RWPE2 (cell line): ENCODE results near the gene REPS1.

Experiments
- ATAC-seq: fragments of 200-7000 bp; cut with Tn5 transposase; 3 replicates; pipeline ENCODE4 v1.9.1; 2021; ENCODE audit warnings: low read depth
- DNase-seq: peaks from one replicate; pipeline ENCODE4 v3.0.0-alpha.2; 2020; ENCODE audit warnings: low spot score
- H3K27ac ChIP-seq: fragments of 450-650 bp; 2 replicates; pipeline ENCODE4 v1.5.1; 2017; ENCODE audit warnings: mild to moderate bottlenecking; ENCODE audit not compliant: poor library complexity, severe bottlenecking
- H3K27me3 ChIP-seq: fragments of 250-450 bp; sonication (Bioruptor Pico); 2 replicates; pipeline ENCODE4 v1.5.1; 2021; ENCODE audit warnings: mild to moderate bottlenecking, moderate library complexity; ENCODE audit not compliant: insufficient read depth, poor library complexity, severe bottlenecking
- H3K36me3 ChIP-seq: fragments of 250-450 bp; sonication (Bioruptor Pico); 2 replicates; pipeline ENCODE4 v1.5.1; 2020; ENCODE audit warnings: low read depth, mild to moderate bottlenecking, moderate library complexity
- H3K4me1 ChIP-seq: fragments of 250-450 bp; sonication (Bioruptor Pico); 2 replicates; pipeline ENCODE4 v1.5.1; 2021; ENCODE audit warnings: mild to moderate bottlenecking, moderate library complexity; ENCODE audit not compliant: insufficient read depth, poor library complexity, severe bottlenecking
- H3K4me3 ChIP-seq: fragments of 250-450 bp; sonication (Bioruptor Pico); 2 replicates; pipeline ENCODE4 v1.5.1; 2021; ENCODE audit warnings: mild to moderate bottlenecking, moderate library complexity; ENCODE audit not compliant: severe bottlenecking
- H3K9me3 ChIP-seq: fragments of 250-450 bp; sonication (Bioruptor Pico); 2 replicates; pipeline ENCODE4 v1.5.1; 2021; ENCODE audit warnings: mild to moderate bottlenecking, moderate library complexity; ENCODE audit not compliant: severe bottlenecking
- CTCF ChIP-seq: fragments of 450-650 bp; IDR thresholded peaks from one replicate; pipeline ENCODE4 v1.5.1; 2017; ENCODE audit warnings: mild to moderate bottlenecking, moderate library complexity; ENCODE audit not compliant: poor library complexity, severe bottlenecking

Gene REPS1

GRCh38 chr6:138971601-138972000, 16.5 kb downstream of the REPS1 start:
- Histone ChIP-seq H3K27me3 (no peaks in the 10 kb centered on the region), H3K4me1 (peaks cover 53% of the 10 kb centered on the region), H3K4me3 (no peak overlapping the region), H3K36me3 (no peaks in the 10 kb centered on the region), H3K9me3 (no peaks in the 10 kb centered on the region), H3K27ac (peak overlapping the region; percentile 96)
- ATAC-seq: peak; percentile 15; the same call in 2 of the 3 replicates
- no peak for TF ChIP-seq CTCF
- DNase-seq: no peak

GRCh38 chr6:138970856-138971425, 17.1 kb downstream of the REPS1 start:
- peak; percentile 59 for DNase-seq
- peak overlapping the region; percentile 96 for H3K27ac ChIP-seq
- peak; percentile 93 for ATAC-seq
- no peaks in the 10 kb centered on the region for H3K27me3 ChIP-seq
- no peak for TF ChIP-seq CTCF
- no peaks in the 10 kb centered on the region for H3K36me3 ChIP-seq
- no peak overlapping the region for H3K4me3 ChIP-seq
- H3K9me3 ChIP-seq: no peaks in the 10 kb centered on the region
- H3K4me1 ChIP-seq: peaks cover 53% of the 10 kb centered on the region

GRCh38 chr6:138970159-138970558, 17.9 kb downstream of the REPS1 start:
- no peak for TF ChIP-seq CTCF
- H3K4me3 ChIP-seq: no peak overlapping the region
- peaks cover 49% of the 10 kb centered on the region for H3K4me1 ChIP-seq
- no peaks in the 10 kb centered on the region for H3K9me3 ChIP-seq
- H3K27ac ChIP-seq: peak overlapping the region; percentile 96
- ATAC-seq: no peak
- DNase-seq: no peak
- no peaks in the 10 kb centered on the region for H3K36me3 ChIP-seq
- H3K27me3 ChIP-seq: no peaks in the 10 kb centered on the region

GRCh38 chr6:138966870-138967269, 21.2 kb downstream of the REPS1 start:
- H3K27ac ChIP-seq: no peak overlapping the region
- no peaks in the 10 kb centered on the region for H3K36me3 ChIP-seq
- no peak overlapping the region for H3K4me3 ChIP-seq
- H3K27me3 ChIP-seq: no peaks in the 10 kb centered on the region
- TF ChIP-seq CTCF: no peak
- no peak for ATAC-seq
- no peak for DNase-seq
- H3K4me1 ChIP-seq: peaks cover 18% of the 10 kb centered on the region
- no peaks in the 10 kb centered on the region for H3K9me3 ChIP-seq

- DNase-seq (no peak), ATAC-seq (no peak)
- no peak overlapping the region for H3K4me3 ChIP-seq
- H3K36me3 ChIP-seq: no peaks in the 10 kb centered on the region
- H3K27ac ChIP-seq: no peak overlapping the region
- peaks cover 11% of the 10 kb centered on the region for H3K4me1 ChIP-seq
- no peak for TF ChIP-seq CTCF
- no peaks in the 10 kb centered on the region for H3K9me3 ChIP-seq
- no peaks in the 10 kb centered on the region for H3K27me3 ChIP-seq
These were observed 22.1 kb downstream of the REPS1 start for GRCh38 chr6:138965971-138966370.
